GM23338 (cell line): Measurements from ENCODE around the gene TMEM247. TPM values are rescaled to one million over a fixed set of nuclear protein-coding genes. Genes with fewer than 3 reads are reported as not detected.

ENCODE experiments used
- ATAC-seq: fragments of 200-7000 bp; cut with Tn5 transposase; 3 replicates; pipeline ENCODE4 v1.9.1; 2020
- DNase-seq: peaks from one replicate; pipeline ENCODE4 v3.0.0-alpha.2; 2015; ENCODE audit warnings: low spot score
- H2AFZ ChIP-seq: fragments of 200-600 bp; sonication (generic); 2 replicates; pipeline ENCODE4 v1.8.0; 2016; ENCODE audit warnings: antibody characterized with exemption, mild to moderate bottlenecking, moderate library complexity
- H3F3A ChIP-seq: fragments of 200-600 bp; sonication (generic); replicated peaks from 2 replicates; pipeline ENCODE4 v1.8.0; 2017; ENCODE audit warnings: antibody characterized with exemption, mixed run types, low read depth
- H3K27ac ChIP-seq: fragments of 200-600 bp; sonication (generic); 2 replicates; pipeline ENCODE4 v1.6.1; 2016; ENCODE audit warnings: low read depth
- H3K27me3 ChIP-seq: fragments of 200-600 bp; sonication (generic); 2 replicates; pipeline ENCODE4 v1.8.0; 2016; ENCODE audit warnings: mild to moderate bottlenecking, mixed run types, moderate library complexity; ENCODE audit not compliant: insufficient read depth
- H3K36me3 ChIP-seq: fragments of 200-600 bp; sonication (generic); 2 replicates; pipeline ENCODE4 v1.8.0; 2016; ENCODE audit warnings: mild to moderate bottlenecking; ENCODE audit not compliant: insufficient read depth
- H3K4me1 ChIP-seq: fragments of 200-600 bp; sonication (generic); 2 replicates; pipeline ENCODE4 v1.8.0; 2016; ENCODE audit warnings: mild to moderate bottlenecking, moderate library complexity; ENCODE audit not compliant: insufficient read depth
- H3K4me2 ChIP-seq: fragments of 200-600 bp; sonication (generic); 2 replicates; pipeline ENCODE4 v1.7.1; 2017; ENCODE audit warnings: mixed run types
- H3K4me3 ChIP-seq: fragments of 200-600 bp; sonication (generic); 2 replicates; pipeline ENCODE4 v1.6.1; 2016; ENCODE audit warnings: mixed run types
- H3K79me2 ChIP-seq: fragments of 200-600 bp; sonication (generic); replicated peaks from 2 replicates; pipeline ENCODE4 v1.8.0; 2017; ENCODE audit warnings: mild to moderate bottlenecking; ENCODE audit not compliant: insufficient read depth
- H3K9me2 ChIP-seq: fragments of 200-600 bp; sonication (generic); 2 replicates; pipeline ENCODE4 v1.8.0; 2017; ENCODE audit not compliant: insufficient read depth
- H4K20me1 ChIP-seq: fragments of 200-600 bp; sonication (generic); replicated peaks from 2 replicates; pipeline ENCODE4 v1.8.0; 2017; ENCODE audit warnings: mild to moderate bottlenecking; ENCODE audit not compliant: insufficient read depth
- H3K27ac Mint-ChIP-seq: 2 replicates; pipeline ENCODE4 v1.8.0; 2020; ENCODE audit warnings: inconsistent platforms, mild to moderate bottlenecking, moderate library complexity, mixed read lengths
- H3K27me3 Mint-ChIP-seq: 3 replicates; pipeline ENCODE4 v1.8.0; 2022; ENCODE audit warnings: low read depth, mild to moderate bottlenecking, moderate library complexity, mixed read lengths, inconsistent platforms; ENCODE audit not compliant: insufficient read depth, poor library complexity
- H3K36me3 Mint-ChIP-seq: 3 replicates; pipeline ENCODE4 v1.8.0; 2021; ENCODE audit warnings: low read depth, mild to moderate bottlenecking, inconsistent platforms, moderate library complexity, mixed read lengths
- H3K4me1 Mint-ChIP-seq: 3 replicates; pipeline ENCODE4 v1.8.0; 2020; ENCODE audit warnings: mild to moderate bottlenecking, inconsistent platforms, mixed read lengths
- H3K4me3 Mint-ChIP-seq: 3 replicates; pipeline ENCODE4 v1.8.0; 2021; ENCODE audit warnings: moderate library complexity, mild to moderate bottlenecking, inconsistent platforms, mixed read lengths
- H3K9me3 Mint-ChIP-seq: 3 replicates; pipeline ENCODE4 v1.8.0; 2020; ENCODE audit warnings: moderate library complexity, mild to moderate bottlenecking, inconsistent platforms, mixed read lengths
- CREB1 ChIP-seq: fragments of 250-450 bp; sonication (Bioruptor Pico); IDR thresholded peaks from 2 replicates; pipeline ENCODE4 v1.5.0; 2020; ENCODE audit warnings: low read depth, mild to moderate bottlenecking, moderate library complexity
- EZH2 ChIP-seq: fragments of 200-600 bp; sonication (generic); IDR thresholded peaks from one replicate; pipeline ENCODE4 v1.8.0; 2017; ENCODE audit warnings: antibody characterized with exemption, mild to moderate bottlenecking, low read depth; ENCODE audit not compliant: unreplicated experiment
- NANOG ChIP-seq: IDR thresholded peaks from 2 replicates; pipeline ENCODE4 v1.6.1; 2016; ENCODE audit warnings: antibody characterized with exemption, borderline replicate concordance
- POLR2AphosphoS5 ChIP-seq: IDR thresholded peaks from 2 replicates; pipeline ENCODE4 v1.6.1; 2016; ENCODE audit warnings: antibody characterized with exemption, low read depth
- STAT1 ChIP-seq: IDR thresholded peaks from one replicate; pipeline ENCODE4 v1.6.1; 2016; ENCODE audit warnings: antibody characterized with exemption; ENCODE audit not compliant: unreplicated experiment
- ZNF114 ChIP-seq: fragments of 250-450 bp; sonication (Bioruptor Pico); IDR thresholded peaks from 2 replicates; pipeline ENCODE4 v1.5.0; 2020; ENCODE audit warnings: mild to moderate bottlenecking, moderate library complexity
- ZNF331 ChIP-seq: fragments of 250-450 bp; sonication (Bioruptor Pico); IDR thresholded peaks from 2 replicates; pipeline ENCODE4 v1.5.0; 2020; ENCODE audit warnings: low read depth, mild to moderate bottlenecking, moderate library complexity
- polyA plus RNA-seq: library from polyadenylated mRNA; unstranded; fragments of >200 nt; fragmentation: Nextera tagmentation; extraction: Ambion mirVana; gene quantifications from 2 replicates; pipeline ENCODE4 v1.2.1, GENCODE V29; 2016
- total RNA-seq: library from RNA; depleted of rRNA; stranded (reverse); fragments of >200 nt; shearing (Covaris generic); gene quantifications from 2 replicates; pipeline ENCODE4 v1.2.3, GENCODE V29; 2014
- TF ChIP-seq, protein P1 (sequence below), 2 experiments: fragments of 200-600 bp in 1 of 2; sonication (generic) in 1 of 2; conservative IDR thresholded peaks; 2 replicates each; pipeline versions ENCODE4 v1.5.1 to v1.6.1; 2016 to 2017; ENCODE audit warnings: antibody characterized with exemption in 2 of 2, low read depth in 2 of 2, mild to moderate bottlenecking in 2 of 2, moderate library complexity in 1 of 2
- TF ChIP-seq, protein P2 (sequence below): IDR thresholded peaks from 2 replicates; pipeline ENCODE4 v1.6.1; 2016; ENCODE audit warnings: antibody characterized with exemption
- TF ChIP-seq, protein P3 (sequence below): IDR thresholded peaks from one replicate; pipeline ENCODE4 v1.6.1; 2018; ENCODE audit warnings: antibody characterized with exemption; ENCODE audit not compliant: unreplicated experiment

TMEM247 gene
- total and polyA plus RNA-seq, 2 experiments from 2014 or later: not detected

DNA sequence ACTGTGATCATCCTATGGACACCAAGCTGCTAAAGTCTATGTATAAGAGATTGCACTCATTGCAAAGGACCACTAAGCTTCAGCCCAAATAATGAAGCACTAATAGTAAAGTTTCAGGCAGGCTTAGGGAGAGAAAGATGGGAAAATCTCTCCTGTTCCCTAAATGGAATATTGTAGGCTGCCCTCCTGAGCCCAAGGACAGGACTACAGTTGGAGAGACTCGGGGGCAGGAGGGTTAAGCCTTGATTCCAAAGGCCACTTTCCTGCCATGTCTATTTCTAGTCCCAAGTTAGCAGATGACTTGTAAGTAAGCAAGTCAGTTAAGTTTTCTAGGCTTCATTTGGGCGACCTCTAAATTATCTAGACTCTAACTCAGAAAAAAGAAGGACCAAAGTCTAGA, 9.0 kb downstream of the TMEM247 start:
- no peaks in the 10 kb centered on the region for H3K9me2 ChIP-seq
- DNase-seq (peak; percentile 33), ATAC-seq (peak; percentile 44)
- Mint-ChIP-seq H3K9me3 (no peaks in the 10 kb centered on the region; the same call in 2 of the 3 replicates), H3K36me3 (no peaks in the 10 kb centered on the region), H3K27me3 (peaks cover 3% of the 10 kb centered on the region), H3K4me3 (no peak overlapping the region), H3K27ac (no peak overlapping the region), H3K4me1 (peaks cover 18% of the 10 kb centered on the region)
- no peak overlapping the region for H3K4me2 ChIP-seq
- TF ChIP-seq CREB1 (CRISPR knock-in tag): no peak
- TF ChIP-seq POLR2AphosphoS5: no peak
- TF ChIP-seq, protein P1, sequence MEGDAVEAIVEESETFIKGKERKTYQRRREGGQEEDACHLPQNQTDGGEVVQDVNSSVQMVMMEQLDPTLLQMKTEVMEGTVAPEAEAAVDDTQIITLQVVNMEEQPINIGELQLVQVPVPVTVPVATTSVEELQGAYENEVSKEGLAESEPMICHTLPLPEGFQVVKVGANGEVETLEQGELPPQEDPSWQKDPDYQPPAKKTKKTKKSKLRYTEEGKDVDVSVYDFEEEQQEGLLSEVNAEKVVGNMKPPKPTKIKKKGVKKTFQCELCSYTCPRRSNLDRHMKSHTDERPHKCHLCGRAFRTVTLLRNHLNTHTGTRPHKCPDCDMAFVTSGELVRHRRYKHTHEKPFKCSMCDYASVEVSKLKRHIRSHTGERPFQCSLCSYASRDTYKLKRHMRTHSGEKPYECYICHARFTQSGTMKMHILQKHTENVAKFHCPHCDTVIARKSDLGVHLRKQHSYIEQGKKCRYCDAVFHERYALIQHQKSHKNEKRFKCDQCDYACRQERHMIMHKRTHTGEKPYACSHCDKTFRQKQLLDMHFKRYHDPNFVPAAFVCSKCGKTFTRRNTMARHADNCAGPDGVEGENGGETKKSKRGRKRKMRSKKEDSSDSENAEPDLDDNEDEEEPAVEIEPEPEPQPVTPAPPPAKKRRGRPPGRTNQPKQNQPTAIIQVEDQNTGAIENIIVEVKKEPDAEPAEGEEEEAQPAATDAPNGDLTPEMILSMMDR (conservative IDR thresholded peaks at IDR 0.05; ENCODE audit: low read depth in 2 of 2): peak in 1 of 2 experiments; percentile 15; a peak in 2 of 4 replicates
- TF ChIP-seq NANOG: no peak
- TF ChIP-seq STAT1: no peak
- TF ChIP-seq, protein P2, sequence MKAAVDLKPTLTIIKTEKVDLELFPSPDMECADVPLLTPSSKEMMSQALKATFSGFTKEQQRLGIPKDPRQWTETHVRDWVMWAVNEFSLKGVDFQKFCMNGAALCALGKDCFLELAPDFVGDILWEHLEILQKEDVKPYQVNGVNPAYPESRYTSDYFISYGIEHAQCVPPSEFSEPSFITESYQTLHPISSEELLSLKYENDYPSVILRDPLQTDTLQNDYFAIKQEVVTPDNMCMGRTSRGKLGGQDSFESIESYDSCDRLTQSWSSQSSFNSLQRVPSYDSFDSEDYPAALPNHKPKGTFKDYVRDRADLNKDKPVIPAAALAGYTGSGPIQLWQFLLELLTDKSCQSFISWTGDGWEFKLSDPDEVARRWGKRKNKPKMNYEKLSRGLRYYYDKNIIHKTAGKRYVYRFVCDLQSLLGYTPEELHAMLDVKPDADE: no peak
- no peaks in the 10 kb centered on the region for H3K36me3 ChIP-seq
- H3K79me2 ChIP-seq: no peaks in the 10 kb centered on the region
- H3K4me1 ChIP-seq: peaks cover 13% of the 10 kb centered on the region
- H3K27ac ChIP-seq: no peak overlapping the region
- H4K20me1 ChIP-seq: no peaks in the 10 kb centered on the region
- peak overlapping the region; percentile 32; the same call in 1 of the 2 replicates for H2AFZ ChIP-seq
- H3K4me3 ChIP-seq: no peak overlapping the region
- H3F3A ChIP-seq: no peaks in the 10 kb centered on the region
- H3K27me3 ChIP-seq: no peaks in the 10 kb centered on the region

DNA sequence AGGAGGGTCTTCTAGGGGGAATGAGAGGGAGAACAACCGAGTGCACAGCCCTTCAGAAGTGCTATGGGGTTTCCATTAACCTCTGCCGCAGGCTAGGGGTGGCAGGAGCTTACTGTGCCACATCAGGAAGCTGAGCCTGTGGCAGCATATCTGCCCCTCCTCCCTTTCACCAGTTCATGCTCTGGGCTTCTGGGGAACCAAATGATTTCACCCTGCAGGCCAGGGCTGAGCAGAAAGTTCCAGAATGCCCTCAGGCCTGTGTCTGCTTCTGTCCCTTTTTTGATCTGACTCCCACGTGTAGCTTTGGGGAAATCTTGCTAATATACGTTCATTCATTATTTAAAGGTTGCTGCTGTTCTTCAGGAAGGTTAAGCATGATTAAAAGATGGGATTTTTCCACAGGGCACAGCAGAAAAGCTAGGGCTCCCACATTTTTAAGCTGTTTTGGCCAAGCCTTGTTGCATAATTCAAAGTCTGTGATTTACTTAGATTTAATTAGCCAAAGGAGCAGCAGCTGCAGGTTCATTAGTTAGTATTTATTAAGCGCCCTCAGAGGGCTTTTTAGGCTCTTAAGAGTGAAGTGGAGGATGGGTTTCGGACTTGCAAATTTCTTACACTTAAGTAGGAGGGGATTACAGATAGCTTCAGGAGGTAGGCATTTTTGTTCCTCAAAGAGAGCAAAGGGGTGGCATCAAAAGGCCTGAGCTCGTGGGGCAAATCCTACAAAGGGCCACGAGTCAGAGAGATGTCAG, 10.2 kb downstream of the TMEM247 start:
- Histone ChIP-seq H3K79me2 (no peaks in the 10 kb centered on the region), H3K36me3 (no peaks in the 10 kb centered on the region), H3K4me3 (no peak overlapping the region), H4K20me1 (no peaks in the 10 kb centered on the region), H3F3A (no peaks in the 10 kb centered on the region), H3K4me2 (peak overlapping the region; percentile 9; the same call in 1 of the 2 replicates), H3K27me3 (no peaks in the 10 kb centered on the region), H3K27ac (no peak overlapping the region), H3K9me2 (no peaks in the 10 kb centered on the region), H2AFZ (peak overlapping the region; percentile 82), H3K4me1 (peaks cover 13% of the 10 kb centered on the region)
- H3K27ac Mint-ChIP-seq: no peak overlapping the region
- TF ChIP-seq, protein P3, sequence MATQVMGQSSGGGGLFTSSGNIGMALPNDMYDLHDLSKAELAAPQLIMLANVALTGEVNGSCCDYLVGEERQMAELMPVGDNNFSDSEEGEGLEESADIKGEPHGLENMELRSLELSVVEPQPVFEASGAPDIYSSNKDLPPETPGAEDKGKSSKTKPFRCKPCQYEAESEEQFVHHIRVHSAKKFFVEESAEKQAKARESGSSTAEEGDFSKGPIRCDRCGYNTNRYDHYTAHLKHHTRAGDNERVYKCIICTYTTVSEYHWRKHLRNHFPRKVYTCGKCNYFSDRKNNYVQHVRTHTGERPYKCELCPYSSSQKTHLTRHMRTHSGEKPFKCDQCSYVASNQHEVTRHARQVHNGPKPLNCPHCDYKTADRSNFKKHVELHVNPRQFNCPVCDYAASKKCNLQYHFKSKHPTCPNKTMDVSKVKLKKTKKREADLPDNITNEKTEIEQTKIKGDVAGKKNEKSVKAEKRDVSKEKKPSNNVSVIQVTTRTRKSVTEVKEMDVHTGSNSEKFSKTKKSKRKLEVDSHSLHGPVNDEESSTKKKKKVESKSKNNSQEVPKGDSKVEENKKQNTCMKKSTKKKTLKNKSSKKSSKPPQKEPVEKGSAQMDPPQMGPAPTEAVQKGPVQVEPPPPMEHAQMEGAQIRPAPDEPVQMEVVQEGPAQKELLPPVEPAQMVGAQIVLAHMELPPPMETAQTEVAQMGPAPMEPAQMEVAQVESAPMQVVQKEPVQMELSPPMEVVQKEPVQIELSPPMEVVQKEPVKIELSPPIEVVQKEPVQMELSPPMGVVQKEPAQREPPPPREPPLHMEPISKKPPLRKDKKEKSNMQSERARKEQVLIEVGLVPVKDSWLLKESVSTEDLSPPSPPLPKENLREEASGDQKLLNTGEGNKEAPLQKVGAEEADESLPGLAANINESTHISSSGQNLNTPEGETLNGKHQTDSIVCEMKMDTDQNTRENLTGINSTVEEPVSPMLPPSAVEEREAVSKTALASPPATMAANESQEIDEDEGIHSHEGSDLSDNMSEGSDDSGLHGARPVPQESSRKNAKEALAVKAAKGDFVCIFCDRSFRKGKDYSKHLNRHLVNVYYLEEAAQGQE: no peak
- no peak for TF ChIP-seq ZNF331
- TF ChIP-seq EZH2: no peak
- TF ChIP-seq, protein P2: no peak
- no peak for TF ChIP-seq NANOG
- no peak for TF ChIP-seq ZNF114 (CRISPR knock-in tag)
- peaks cover 3% of the 10 kb centered on the region for H3K27me3 Mint-ChIP-seq
- peaks cover 18% of the 10 kb centered on the region for H3K4me1 Mint-ChIP-seq
- no peaks in the 10 kb centered on the region; the same call in 2 of the 3 replicates for H3K9me3 Mint-ChIP-seq
- no peak for DNase-seq
- ATAC-seq: peak; percentile 20
- no peak overlapping the region; the same call in 2 of the 3 replicates for H3K4me3 Mint-ChIP-seq
- H3K36me3 Mint-ChIP-seq: no peaks in the 10 kb centered on the region
